ENCODE measurements around the gene MEIS2.

- TF ChIP-seq CTCF (IDR thresholded peaks at IDR 0.05): no peak
- TF ChIP-seq POLR2A (IDR thresholded peaks at IDR 0.05): no peak
Observed at GRCh38 chr15:36960947-36961227, 139.5 kb downstream of the MEIS2 start.

All from adrenal gland (tissue), 5 donors.